NCI-H345 treated with DMSO at 0.1 percent for 48 hours (cell line): ENCODE results near the gene MPZL3.

Experiments used
- DNase-seq: peaks from one replicate; lab custom pipeline; 2025; ENCODE audit not compliant: unreplicated experiment; lab: John Stamatoyannopoulos, UW

The MPZL3 gene

GRCh38 chr11:118233377-118233776 is 18.8 kb downstream of the MPZL3 start:
- DNase-seq, result no peak

- DNase-seq, result no peak
Measured at GRCh38 chr11:118232659-118233058, 19.5 kb downstream of the MPZL3 start.

GRCh38 chr11:118231461-118231860 is 20.7 kb downstream of the MPZL3 start:
- no peak for DNase-seq

GRCh38 chr11:118230088-118230487 is 22.1 kb downstream of the MPZL3 start:
- DNase-seq, result no peak

- no peak for DNase-seq
Measured at GRCh38 chr11:118229274-118229847, 22.8 kb downstream of the MPZL3 start.

- no peak for DNase-seq
Measured at GRCh38 chr11:118227865-118228785, 24.0 kb downstream of the MPZL3 start.

- no peak for DNase-seq
Measured at GRCh38 chr11:118226781-118227180, 25.4 kb downstream of the MPZL3 start.

- no peak for DNase-seq
Measured at GRCh38 chr11:118226296-118226695, 25.9 kb downstream of the MPZL3 start.

- no peak for DNase-seq
Measured at GRCh38 chr11:118224511-118225188, 27.5 kb downstream of the MPZL3 start, which contains the start of gene JAML. JAML (minus strand) TSS chr11:118225011; CDS start chr11:118214866, 10,145 bp downstream.

- DNase-seq, result no peak
Measured at GRCh38 chr11:118223992-118224391, 28.2 kb downstream of the MPZL3 start.

GRCh38 chr11:118223570-118223969 is 28.6 kb downstream of the MPZL3 start:
- no peak for DNase-seq

GRCh38 chr11:118222437-118222836 is 29.7 kb downstream of the MPZL3 start:
- DNase-seq, result no peak

- no peak for DNase-seq
Measured at GRCh38 chr11:118221419-118221818, 30.7 kb downstream of the MPZL3 start.

- no peak for DNase-seq
Measured at GRCh38 chr11:118219732-118220131, 32.4 kb downstream of the MPZL3 start.

- no peak for DNase-seq
Measured at GRCh38 chr11:118219244-118219643, 32.9 kb downstream of the MPZL3 start.

- no peak for DNase-seq
Measured at GRCh38 chr11:118217575-118217974, 34.6 kb downstream of the MPZL3 start.

- DNase-seq, result no peak
Measured at GRCh38 chr11:118216621-118217481, 35.3 kb downstream of the MPZL3 start.

- DNase-seq, result no peak
Measured at GRCh38 chr11:118215765-118216164, 36.4 kb downstream of the MPZL3 start.

GRCh38 chr11:118215262-118215661 is 36.9 kb downstream of the MPZL3 start:
- DNase-seq, result no peak

- no peak for DNase-seq
Measured at GRCh38 chr11:118214210-118214914, 37.8 kb downstream of the MPZL3 start.
